KOPT-K1 (cell line): ENCODE data around the gene RNGTT.
"Not testable (repeated sequence)": the region's sequence is repeated elsewhere in the genome, so short reads cannot be mapped to it uniquely, and the experiment has no call there.

Source experiments
- H3K27ac ChIP-seq: fragments of 200-600 bp; sonication (generic); 2 replicates; pipeline ENCODE4 v1.5.1; 2016; ENCODE audit warnings: antibody characterized with exemption, mild to moderate bottlenecking, low read depth, low read length; ENCODE audit not compliant: poor library complexity, severe bottlenecking
- H3K36me3 ChIP-seq: fragments of 200-600 bp; sonication (generic); 2 replicates; pipeline ENCODE4 v1.5.1; 2017; ENCODE audit warnings: antibody characterized with exemption, mild to moderate bottlenecking, low read length, moderate library complexity; ENCODE audit not compliant: insufficient read depth
- H3K9me3 ChIP-seq: fragments of 200-600 bp; sonication (generic); 2 replicates; pipeline ENCODE4 v1.5.1; 2017; ENCODE audit warnings: antibody characterized with exemption, low read length, mild to moderate bottlenecking; ENCODE audit not compliant: insufficient read depth, poor library complexity, severe bottlenecking

Gene RNGTT

GRCh38 chr6:88730611-88731011 is 232.8 kb downstream of the RNGTT start:
- H3K36me3 ChIP-seq, result no peaks in the 10 kb centered on the region
- H3K9me3 ChIP-seq, result peaks cover 5% of the 10 kb centered on the region
- H3K27ac ChIP-seq, result no peak overlapping the region

GRCh38 chr6:88728756-88729155 is 234.7 kb downstream of the RNGTT start:
- H3K27ac ChIP-seq, result no peak overlapping the region

GRCh38 chr6:88726409-88726808 is 237.0 kb downstream of the RNGTT start:
- not testable (repeated sequence) for H3K27ac ChIP-seq, H3K9me3 ChIP-seq, H3K36me3 ChIP-seq

More at GRCh38 chr6:88728756-88729155, 234.7 kb downstream of the RNGTT start:
- Histone ChIP-seq H3K9me3 (peaks cover 4% of the 10 kb centered on the region), H3K36me3 (no peaks in the 10 kb centered on the region)

- H3K27ac ChIP-seq, result no peak overlapping the region
- no peaks in the 10 kb centered on the region for H3K9me3 ChIP-seq
- no peaks in the 10 kb centered on the region for H3K36me3 ChIP-seq
Observed at GRCh38 chr6:88725111-88725975, 238.1 kb downstream of the RNGTT start.

GRCh38 chr6:88722686-88723085 is 240.7 kb downstream of the RNGTT start:
- no peak overlapping the region for H3K27ac ChIP-seq
- no peaks in the 10 kb centered on the region for H3K36me3 ChIP-seq
- no peaks in the 10 kb centered on the region for H3K9me3 ChIP-seq

- H3K27ac ChIP-seq, H3K36me3 ChIP-seq, H3K9me3 ChIP-seq: not testable (repeated sequence)
Observed at GRCh38 chr6:88716399-88716798, 247.0 kb downstream of the RNGTT start.

- H3K9me3 ChIP-seq, result no peaks in the 10 kb centered on the region
- H3K27ac ChIP-seq, result no peak overlapping the region
- no peaks in the 10 kb centered on the region for H3K36me3 ChIP-seq
Observed at GRCh38 chr6:88712243-88712936, 251.0 kb downstream of the RNGTT start.

- no peaks in the 10 kb centered on the region for H3K9me3 ChIP-seq
- no peaks in the 10 kb centered on the region for H3K36me3 ChIP-seq
- no peak overlapping the region for H3K27ac ChIP-seq
Observed at GRCh38 chr6:88709819-88710246, 253.6 kb downstream of the RNGTT start.

- Histone ChIP-seq H3K36me3 (no peaks in the 10 kb centered on the region), H3K27ac (no peak overlapping the region)
Observed at GRCh38 chr6:88708197-88708744, 255.1 kb downstream of the RNGTT start.

GRCh38 chr6:88705601-88706000 is 257.8 kb downstream of the RNGTT start:
- Histone ChIP-seq H3K27ac (no peak overlapping the region), H3K9me3 (no peaks in the 10 kb centered on the region), H3K36me3 (no peaks in the 10 kb centered on the region)

More at GRCh38 chr6:88708197-88708744, 255.1 kb downstream of the RNGTT start:
- H3K9me3 ChIP-seq, result no peaks in the 10 kb centered on the region

GRCh38 chr6:88704980-88705379 is 258.4 kb downstream of the RNGTT start:
- Histone ChIP-seq H3K27ac (no peak overlapping the region), H3K9me3 (no peaks in the 10 kb centered on the region), H3K36me3 (no peaks in the 10 kb centered on the region)

GRCh38 chr6:88702956-88703556 is 260.4 kb downstream of the RNGTT start:
- Histone ChIP-seq H3K9me3 (no peaks in the 10 kb centered on the region), H3K27ac (no peak overlapping the region), H3K36me3 (no peaks in the 10 kb centered on the region)

- no peak overlapping the region for H3K27ac ChIP-seq
- no peaks in the 10 kb centered on the region for H3K36me3 ChIP-seq
- H3K9me3 ChIP-seq, result peaks cover 10% of the 10 kb centered on the region
Observed at GRCh38 chr6:88698661-88699060, 264.8 kb downstream of the RNGTT start.

- Histone ChIP-seq H3K36me3 (peaks cover 3% of the 10 kb centered on the region; the same call in 1 of the 2 replicates), H3K9me3 (peaks cover 13% of the 10 kb centered on the region), H3K27ac (no peak overlapping the region)
Observed at GRCh38 chr6:88695937-88696336, 267.5 kb downstream of the RNGTT start.

GRCh38 chr6:88683734-88684133 is 279.7 kb downstream of the RNGTT start:
- H3K27ac ChIP-seq, result no peak overlapping the region
- H3K36me3 ChIP-seq, result peaks cover 5% of the 10 kb centered on the region; the same call in 1 of the 2 replicates
- H3K9me3 ChIP-seq, result peaks cover 7% of the 10 kb centered on the region
